Activated CD4-positive, alpha-beta T cell treated with anti-CD3 and anti-CD28 coated beads, Interleukin-2, amount 10 ng/mL, durations not matched to agents 24 days and 14 days (primary cell): Measurements from ENCODE around the gene CCL7. TPM values are rescaled to one million over a fixed set of nuclear protein-coding genes. Genes with fewer than 3 reads are reported as not detected.
"Not testable (repeated sequence)": the region's sequence is repeated elsewhere in the genome, so short reads cannot be mapped to it uniquely, and the experiment has no call there.

Source experiments
- DNase-seq: peaks from one replicate; pipeline ENCODE4 v3.0.0; 2022
- H3K27ac Mint-ChIP-seq: one replicate; pipeline ENCODE4 v1.8.0; 2022; ENCODE audit warnings: mild to moderate bottlenecking, mixed read lengths
- H3K27me3 Mint-ChIP-seq: one replicate; pipeline ENCODE4 v1.8.0; 2022; ENCODE audit warnings: mixed read lengths
- H3K36me3 Mint-ChIP-seq: one replicate; pipeline ENCODE4 v1.8.0; 2022; ENCODE audit warnings: low read depth, mild to moderate bottlenecking, mixed read lengths
- H3K4me1 Mint-ChIP-seq: one replicate; pipeline ENCODE4 v1.8.0; 2021; ENCODE audit warnings: mixed read lengths
- H3K4me3 Mint-ChIP-seq: one replicate; pipeline ENCODE4 v1.8.0; 2022; ENCODE audit warnings: mild to moderate bottlenecking, moderate library complexity, mixed read lengths
- H3K9me3 Mint-ChIP-seq: one replicate; pipeline ENCODE4 v1.8.0; 2021; ENCODE audit warnings: mixed read lengths
- intact Hi-C: fragments of 100-400 bp; cut with micrococcal nuclease; formaldehyde crosslinking; loops from one replicate; pipeline ENCODE4 v1.15.1; 2023
- total RNA-seq: library from RNA; stranded (reverse); gene quantifications from 2 replicates; pipeline ENCODE4 v1.2.3, GENCODE V29; 2022

CCL7 gene
- total RNA-seq = not detected in 2 replicates

- intact Hi-C loops = no loop called here
- no peaks in the 10 kb centered on the region for H3K4me1 Mint-ChIP-seq
- no peak for DNase-seq
- no peak within 1 kb of the TSS for H3K27ac Mint-ChIP-seq
- H3K9me3 Mint-ChIP-seq = no peaks in the 10 kb centered on the region
- no peak within 1 kb of the TSS for H3K4me3 Mint-ChIP-seq
- H3K27me3 Mint-ChIP-seq = peaks cover 46% of the 10 kb centered on the region
- H3K36me3 Mint-ChIP-seq = no peaks in the 10 kb centered on the region
Measured at GRCh38 chr17:34269969-34270368, at the start of gene CCL7. TSS of gene CCL7 (plus strand) at chr17:34270221. CDS start at chr17:34270291, 70 bp downstream.

- Mint-ChIP-seq H3K27me3 (peaks cover 28% of the 10 kb centered on the region), H3K36me3 (no peaks in the 10 kb centered on the region)
Measured at GRCh38 chr17:34220752-34221395, 49.1 kb upstream of the CCL7 start.

GRCh38 chr17:34221411-34221810 is 48.6 kb upstream of the CCL7 start:
- Mint-ChIP-seq H3K9me3 (no peaks in the 10 kb centered on the region), H3K4me1 (peaks cover 2% of the 10 kb centered on the region), H3K27ac (no peak overlapping the region), H3K4me3 (no peak overlapping the region), H3K36me3 (no peaks in the 10 kb centered on the region), H3K27me3 (peaks cover 24% of the 10 kb centered on the region)
- DNase-seq = no peak
- intact Hi-C loops = no loop called here

More at GRCh38 chr17:34220752-34221395, 49.1 kb upstream of the CCL7 start:
- H3K27ac Mint-ChIP-seq = no peak overlapping the region
- H3K4me1 Mint-ChIP-seq = peaks cover 2% of the 10 kb centered on the region
- H3K4me3 Mint-ChIP-seq = no peak overlapping the region
- H3K9me3 Mint-ChIP-seq = no peaks in the 10 kb centered on the region
- intact Hi-C loops = no loop called here
- DNase-seq = no peak

GRCh38 chr17:34222722-34223497 is 47.1 kb upstream of the CCL7 start:
- DNase-seq = no peak
- Mint-ChIP-seq H3K36me3 (no peaks in the 10 kb centered on the region), H3K9me3 (no peaks in the 10 kb centered on the region), H3K27me3 (peaks cover 20% of the 10 kb centered on the region), H3K4me1 (no peaks in the 10 kb centered on the region), H3K4me3 (no peak overlapping the region), H3K27ac (no peak overlapping the region)
- intact Hi-C loops = no loop called here

- intact Hi-C loops = no loop called here
- Mint-ChIP-seq H3K4me3 (no peak overlapping the region), H3K9me3 (no peaks in the 10 kb centered on the region), H3K27ac (no peak overlapping the region), H3K36me3 (no peaks in the 10 kb centered on the region), H3K4me1 (no peaks in the 10 kb centered on the region), H3K27me3 (peaks cover 19% of the 10 kb centered on the region)
- no peak for DNase-seq
Measured at GRCh38 chr17:34225046-34225445, 45.0 kb upstream of the CCL7 start.

GRCh38 chr17:34226011-34226743 is 43.8 kb upstream of the CCL7 start:
- no peaks in the 10 kb centered on the region for H3K36me3 Mint-ChIP-seq
- H3K4me1 Mint-ChIP-seq = no peaks in the 10 kb centered on the region
- H3K9me3 Mint-ChIP-seq = peaks cover 1% of the 10 kb centered on the region
- no peak overlapping the region for H3K4me3 Mint-ChIP-seq
- no peak for DNase-seq
- H3K27me3 Mint-ChIP-seq = peaks cover 20% of the 10 kb centered on the region
- intact Hi-C loops = no loop called here
- no peak overlapping the region for H3K27ac Mint-ChIP-seq

GRCh38 chr17:34226744-34227034 is 43.3 kb upstream of the CCL7 start:
- DNase-seq = no peak
- Mint-ChIP-seq H3K9me3 (peaks cover 3% of the 10 kb centered on the region), H3K4me1 (no peaks in the 10 kb centered on the region), H3K4me3 (no peak overlapping the region), H3K27me3 (peaks cover 23% of the 10 kb centered on the region), H3K36me3 (no peaks in the 10 kb centered on the region), H3K27ac (no peak overlapping the region)
- intact Hi-C loops = no loop called here

GRCh38 chr17:34227293-34227692 is 42.7 kb upstream of the CCL7 start:
- H3K36me3 Mint-ChIP-seq, H3K4me1 Mint-ChIP-seq, H3K9me3 Mint-ChIP-seq, DNase-seq, H3K4me3 Mint-ChIP-seq, H3K27ac Mint-ChIP-seq, intact Hi-C loops: not testable (repeated sequence)
- peaks cover 23% of the 10 kb centered on the region for H3K27me3 Mint-ChIP-seq

GRCh38 chr17:34227707-34228106 is 42.3 kb upstream of the CCL7 start:
- no peak overlapping the region for H3K27ac Mint-ChIP-seq
- DNase-seq = no peak
- peaks cover 3% of the 10 kb centered on the region for H3K9me3 Mint-ChIP-seq
- H3K36me3 Mint-ChIP-seq = no peaks in the 10 kb centered on the region
- H3K4me3 Mint-ChIP-seq = no peak overlapping the region
- peaks cover 23% of the 10 kb centered on the region for H3K27me3 Mint-ChIP-seq
- H3K4me1 Mint-ChIP-seq = no peaks in the 10 kb centered on the region
- intact Hi-C loops = no loop called here

GRCh38 chr17:34228781-34229180 is 41.2 kb upstream of the CCL7 start:
- Mint-ChIP-seq H3K27ac (no peak overlapping the region), H3K27me3 (peaks cover 21% of the 10 kb centered on the region), H3K36me3 (no peaks in the 10 kb centered on the region), H3K4me3 (no peak overlapping the region), H3K9me3 (peaks cover 3% of the 10 kb centered on the region), H3K4me1 (no peaks in the 10 kb centered on the region)
- no peak for DNase-seq
- intact Hi-C loops = no loop called here

GRCh38 chr17:34230342-34230741 is 39.7 kb upstream of the CCL7 start:
- no peak for DNase-seq
- H3K27me3 Mint-ChIP-seq = peaks cover 19% of the 10 kb centered on the region
- H3K4me1 Mint-ChIP-seq = no peaks in the 10 kb centered on the region
- peaks cover 3% of the 10 kb centered on the region for H3K9me3 Mint-ChIP-seq
- H3K36me3 Mint-ChIP-seq = no peaks in the 10 kb centered on the region
- no peak overlapping the region for H3K4me3 Mint-ChIP-seq
- intact Hi-C loops = no loop called here
- H3K27ac Mint-ChIP-seq = no peak overlapping the region

GRCh38 chr17:34234616-34235015 is 35.4 kb upstream of the CCL7 start:
- H3K27ac Mint-ChIP-seq = no peak overlapping the region
- no peak overlapping the region for H3K4me3 Mint-ChIP-seq
- no peak for DNase-seq
- peaks cover 5% of the 10 kb centered on the region for H3K27me3 Mint-ChIP-seq
- peaks cover 3% of the 10 kb centered on the region for H3K9me3 Mint-ChIP-seq
- H3K36me3 Mint-ChIP-seq = no peaks in the 10 kb centered on the region
- intact Hi-C loops = no loop called here
- no peaks in the 10 kb centered on the region for H3K4me1 Mint-ChIP-seq

- H3K4me3 Mint-ChIP-seq = no peak overlapping the region
- intact Hi-C loops = no loop called here
- peaks cover 2% of the 10 kb centered on the region for H3K4me1 Mint-ChIP-seq
- no peak for DNase-seq
- H3K27ac Mint-ChIP-seq = no peak overlapping the region
- peaks cover 3% of the 10 kb centered on the region for H3K9me3 Mint-ChIP-seq
- peaks cover 10% of the 10 kb centered on the region for H3K27me3 Mint-ChIP-seq
- H3K36me3 Mint-ChIP-seq = no peaks in the 10 kb centered on the region
Measured at GRCh38 chr17:34235389-34236028, 34.5 kb upstream of the CCL7 start.
